Progenitor cell of endocrine pancreas (in vitro differentiated cells): ENCODE measurements around the gene OLFML2A. TPM values are rescaled to one million over a fixed set of nuclear protein-coding genes. Genes with fewer than 3 reads are reported as not detected.

Source experiments
- DNase-seq: peaks from one replicate; pipeline ENCODE4 v3.0.0; 2021; ENCODE audit warnings: low spot score; ENCODE audit not compliant: unreplicated experiment
- H3K27ac Mint-ChIP-seq: 2 replicates; pipeline ENCODE4 v1.8.0; 2021; ENCODE audit warnings: mild to moderate bottlenecking, moderate library complexity, mixed read lengths
- H3K27me3 Mint-ChIP-seq: 2 replicates; pipeline ENCODE4 v1.8.0; 2021; ENCODE audit warnings: mixed read lengths
- H3K36me3 Mint-ChIP-seq: 2 replicates; pipeline ENCODE4 v1.8.0; 2022; ENCODE audit warnings: mixed read lengths; ENCODE audit not compliant: insufficient read depth
- H3K4me1 Mint-ChIP-seq: 2 replicates; pipeline ENCODE4 v1.8.0; 2021; ENCODE audit warnings: low read depth, mixed read lengths
- H3K4me3 Mint-ChIP-seq: 2 replicates; pipeline ENCODE4 v1.8.0; 2021; ENCODE audit warnings: low read depth, mild to moderate bottlenecking, moderate library complexity, mixed read lengths
- H3K9me3 Mint-ChIP-seq: 2 replicates; pipeline ENCODE4 v1.8.0; 2021; ENCODE audit warnings: low read depth, mixed read lengths
- total RNA-seq: library from RNA; stranded (reverse); gene quantifications from 2 replicates; pipeline ENCODE4 v1.2.1, GENCODE V29; 2021
- TF ChIP-seq, protein P1 (sequence below): fragments of 200-600 bp; sonication (generic); IDR thresholded peaks from one replicate; pipeline ENCODE4 v1.5.0; 2021; ENCODE audit warnings: antibody characterized with exemption, mild to moderate bottlenecking; ENCODE audit not compliant: unreplicated experiment

OLFML2A gene
- total RNA-seq, 1 donor from 2014 or later = 2.5 TPM

DNA sequence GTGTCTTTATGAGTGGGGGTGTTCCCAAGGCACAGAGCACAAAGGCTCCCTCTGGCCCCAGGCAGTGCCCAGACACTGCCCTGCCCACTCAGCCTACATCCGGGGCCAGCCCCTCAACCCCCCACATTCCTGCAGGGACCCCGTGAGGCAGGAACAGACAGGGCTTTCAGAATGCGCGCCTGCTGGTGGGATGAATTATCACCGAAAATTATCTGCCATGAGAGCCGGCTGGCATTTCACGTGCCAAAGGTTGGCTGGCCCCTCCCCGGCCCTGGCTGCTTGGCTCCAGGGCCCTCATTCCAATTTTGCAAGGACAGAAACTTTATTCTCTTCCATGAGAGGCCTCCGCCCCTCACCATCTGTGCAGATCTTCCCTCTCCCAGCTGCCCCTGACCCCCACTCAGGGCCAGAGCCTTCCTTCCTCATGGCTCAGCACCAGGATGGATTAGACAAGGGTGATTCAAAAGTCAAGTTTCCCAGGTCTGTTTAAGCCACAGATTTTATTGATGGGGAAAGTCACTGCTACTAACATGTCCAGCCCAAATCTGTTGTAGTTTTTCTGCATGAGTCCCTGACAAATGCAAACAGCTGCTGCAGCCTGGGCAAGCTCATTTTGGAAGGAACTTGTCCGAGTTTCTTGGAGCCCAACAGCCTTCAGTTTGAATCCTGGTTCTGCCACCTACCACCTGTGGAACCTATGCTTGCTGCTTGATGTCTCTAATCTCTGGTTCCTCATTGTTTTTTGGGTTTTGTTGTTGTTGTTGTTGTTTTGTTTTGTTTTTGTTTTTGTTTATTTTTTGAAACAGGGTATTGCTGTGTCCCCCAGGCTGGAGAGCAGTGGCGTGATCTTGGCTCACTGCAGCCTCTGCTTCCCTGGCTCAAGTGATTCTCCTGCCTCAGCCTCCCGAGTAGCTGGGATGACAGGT is 44.0 kb downstream of the OLFML2A start:
- H3K4me3 Mint-ChIP-seq = no peak overlapping the region
- peaks cover 4% of the 10 kb centered on the region for H3K4me1 Mint-ChIP-seq
- TF ChIP-seq, protein P1, sequence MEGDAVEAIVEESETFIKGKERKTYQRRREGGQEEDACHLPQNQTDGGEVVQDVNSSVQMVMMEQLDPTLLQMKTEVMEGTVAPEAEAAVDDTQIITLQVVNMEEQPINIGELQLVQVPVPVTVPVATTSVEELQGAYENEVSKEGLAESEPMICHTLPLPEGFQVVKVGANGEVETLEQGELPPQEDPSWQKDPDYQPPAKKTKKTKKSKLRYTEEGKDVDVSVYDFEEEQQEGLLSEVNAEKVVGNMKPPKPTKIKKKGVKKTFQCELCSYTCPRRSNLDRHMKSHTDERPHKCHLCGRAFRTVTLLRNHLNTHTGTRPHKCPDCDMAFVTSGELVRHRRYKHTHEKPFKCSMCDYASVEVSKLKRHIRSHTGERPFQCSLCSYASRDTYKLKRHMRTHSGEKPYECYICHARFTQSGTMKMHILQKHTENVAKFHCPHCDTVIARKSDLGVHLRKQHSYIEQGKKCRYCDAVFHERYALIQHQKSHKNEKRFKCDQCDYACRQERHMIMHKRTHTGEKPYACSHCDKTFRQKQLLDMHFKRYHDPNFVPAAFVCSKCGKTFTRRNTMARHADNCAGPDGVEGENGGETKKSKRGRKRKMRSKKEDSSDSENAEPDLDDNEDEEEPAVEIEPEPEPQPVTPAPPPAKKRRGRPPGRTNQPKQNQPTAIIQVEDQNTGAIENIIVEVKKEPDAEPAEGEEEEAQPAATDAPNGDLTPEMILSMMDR = no peak
- no peaks in the 10 kb centered on the region for H3K36me3 Mint-ChIP-seq
- DNase-seq = no peak
- H3K27ac Mint-ChIP-seq = no peak overlapping the region
- no peaks in the 10 kb centered on the region for H3K9me3 Mint-ChIP-seq
- H3K27me3 Mint-ChIP-seq = no peaks in the 10 kb centered on the region

DNA sequence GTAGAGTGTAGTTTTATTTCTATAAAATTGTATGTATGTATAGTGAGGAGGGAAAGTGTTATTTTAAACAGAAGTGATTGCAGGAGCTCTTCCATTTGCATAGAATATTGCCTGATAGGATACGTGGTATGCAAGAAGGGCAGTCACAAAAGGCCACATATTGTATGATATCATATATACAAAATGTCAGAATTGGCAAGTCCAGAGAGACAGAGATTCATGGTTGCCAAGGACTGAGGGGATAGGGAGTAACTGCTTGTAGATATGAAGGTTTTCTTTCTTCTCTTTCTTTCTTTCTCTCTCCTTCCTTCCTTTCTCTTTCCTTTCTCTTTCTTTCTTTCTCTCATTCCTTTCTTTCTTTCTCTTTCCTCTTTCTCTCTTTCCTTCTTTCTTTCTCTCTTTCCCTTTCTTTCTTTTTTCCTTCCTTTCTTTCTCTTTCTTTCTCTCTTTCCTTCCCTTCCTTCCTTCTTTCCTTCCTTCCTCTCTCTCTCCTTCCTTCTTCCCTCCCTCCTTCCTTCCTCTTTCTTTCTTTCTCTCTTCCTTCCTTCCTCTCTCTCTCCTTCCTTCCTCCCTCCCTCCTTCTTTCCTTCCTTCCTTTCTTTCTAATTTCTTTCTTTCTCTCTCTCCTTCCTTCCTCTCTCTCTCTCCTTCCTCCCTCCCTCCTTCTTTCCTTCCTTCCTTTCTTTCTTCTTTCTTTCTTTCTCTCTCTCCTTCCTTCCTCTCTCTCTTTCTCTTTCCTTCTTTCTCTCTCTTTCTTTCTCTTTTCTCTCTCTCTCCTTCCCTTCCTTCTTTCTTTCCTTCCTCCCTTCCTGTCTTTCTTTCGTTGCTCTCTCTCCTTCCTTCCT is 51.8 kb downstream of the OLFML2A start:
- Mint-ChIP-seq H3K27ac (no peak overlapping the region), H3K4me1 (no peaks in the 10 kb centered on the region), H3K27me3 (no peaks in the 10 kb centered on the region), H3K9me3 (peaks cover 4% of the 10 kb centered on the region), H3K4me3 (no peak overlapping the region), H3K36me3 (no peaks in the 10 kb centered on the region)
- TF ChIP-seq, protein P1 = no peak
- DNase-seq = no peak

DNA sequence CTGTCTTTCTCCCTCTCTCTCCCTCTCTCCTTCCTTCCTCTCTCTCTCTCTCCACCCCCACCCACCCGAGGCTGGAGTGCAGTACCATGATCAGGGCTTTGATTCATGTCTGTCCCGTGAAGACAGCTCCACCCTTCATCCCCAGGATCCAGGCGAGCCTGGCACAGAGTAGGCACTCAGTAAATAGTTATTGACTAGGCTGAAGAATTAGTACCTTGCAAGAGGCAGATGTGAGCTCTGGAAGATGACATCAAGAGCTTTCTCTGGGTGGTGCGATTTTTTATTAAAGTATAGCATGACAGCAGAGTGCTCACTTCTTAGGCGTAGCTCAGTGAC is 52.4 kb downstream of the OLFML2A start:
- TF ChIP-seq, protein P1 = no peak
- Mint-ChIP-seq H3K27ac (peak overlapping the region; percentile 20), H3K27me3 (no peaks in the 10 kb centered on the region), H3K4me3 (no peak overlapping the region), H3K9me3 (peaks cover 4% of the 10 kb centered on the region), H3K4me1 (no peaks in the 10 kb centered on the region), H3K36me3 (no peaks in the 10 kb centered on the region)
- DNase-seq = no peak

- Mint-ChIP-seq H3K9me3 (peaks cover 4% of the 10 kb centered on the region), H3K27ac (no peak overlapping the region), H3K27me3 (no peaks in the 10 kb centered on the region), H3K4me1 (no peaks in the 10 kb centered on the region), H3K4me3 (no peak overlapping the region), H3K36me3 (no peaks in the 10 kb centered on the region)
- TF ChIP-seq, protein P1 = no peak
- DNase-seq = no peak
Measured at GRCh38 chr9:124830593-124830992, 53.7 kb downstream of the OLFML2A start.

- no peak overlapping the region for H3K4me3 Mint-ChIP-seq
- H3K27ac Mint-ChIP-seq = no peak overlapping the region
- no peak for DNase-seq
- no peaks in the 10 kb centered on the region for H3K4me1 Mint-ChIP-seq
- no peaks in the 10 kb centered on the region for H3K9me3 Mint-ChIP-seq
- no peaks in the 10 kb centered on the region for H3K27me3 Mint-ChIP-seq
- TF ChIP-seq, protein P1 = no peak
- no peaks in the 10 kb centered on the region for H3K36me3 Mint-ChIP-seq
Measured at GRCh38 chr9:124831642-124832364, 54.9 kb downstream of the OLFML2A start.
